Measurements from ENCODE around the gene RNPEPL1. TPM values are rescaled to one million over a fixed set of nuclear protein-coding genes. Genes with fewer than 3 reads are reported as not detected.
"Not testable (repeated sequence)": the region's sequence is repeated elsewhere in the genome, so short reads cannot be mapped to it uniquely, and the experiment has no call there.

Gene RNPEPL1
- total RNA-seq, 1 donor from 2014 or later = 40.5 TPM

DNA sequence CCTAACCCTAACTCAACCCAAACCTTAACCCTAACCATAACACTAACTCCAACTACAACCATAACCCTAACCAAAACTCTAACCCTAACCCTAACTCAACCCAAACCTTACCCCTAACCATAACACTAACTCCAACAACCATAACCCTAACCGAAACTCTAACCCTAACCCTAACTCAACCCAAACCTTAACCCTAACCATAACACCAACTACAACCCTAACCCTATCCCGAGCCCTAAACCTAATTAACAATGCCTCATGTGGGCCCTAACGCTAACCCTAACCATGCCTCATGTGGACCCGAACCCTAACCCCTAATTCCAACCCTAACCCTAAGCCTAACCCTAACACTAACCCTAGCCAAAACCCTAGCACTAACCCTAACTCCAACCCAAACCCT lies 45.5 kb downstream of the RNPEPL1 start:
- TF ChIP-seq, protein P1, sequence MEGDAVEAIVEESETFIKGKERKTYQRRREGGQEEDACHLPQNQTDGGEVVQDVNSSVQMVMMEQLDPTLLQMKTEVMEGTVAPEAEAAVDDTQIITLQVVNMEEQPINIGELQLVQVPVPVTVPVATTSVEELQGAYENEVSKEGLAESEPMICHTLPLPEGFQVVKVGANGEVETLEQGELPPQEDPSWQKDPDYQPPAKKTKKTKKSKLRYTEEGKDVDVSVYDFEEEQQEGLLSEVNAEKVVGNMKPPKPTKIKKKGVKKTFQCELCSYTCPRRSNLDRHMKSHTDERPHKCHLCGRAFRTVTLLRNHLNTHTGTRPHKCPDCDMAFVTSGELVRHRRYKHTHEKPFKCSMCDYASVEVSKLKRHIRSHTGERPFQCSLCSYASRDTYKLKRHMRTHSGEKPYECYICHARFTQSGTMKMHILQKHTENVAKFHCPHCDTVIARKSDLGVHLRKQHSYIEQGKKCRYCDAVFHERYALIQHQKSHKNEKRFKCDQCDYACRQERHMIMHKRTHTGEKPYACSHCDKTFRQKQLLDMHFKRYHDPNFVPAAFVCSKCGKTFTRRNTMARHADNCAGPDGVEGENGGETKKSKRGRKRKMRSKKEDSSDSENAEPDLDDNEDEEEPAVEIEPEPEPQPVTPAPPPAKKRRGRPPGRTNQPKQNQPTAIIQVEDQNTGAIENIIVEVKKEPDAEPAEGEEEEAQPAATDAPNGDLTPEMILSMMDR (conservative IDR thresholded peaks at IDR 0.05) = no peak
- Mint-ChIP-seq H3K9me3 (no peaks in the 10 kb centered on the region), H3K36me3 (peaks cover 16% of the 10 kb centered on the region), H3K4me3 (no peak overlapping the region), H3K27ac (no peak overlapping the region), H3K27me3 (no peaks in the 10 kb centered on the region), H3K4me1 (ENCODE audit: unreplicated experiment) (no peaks in the 10 kb centered on the region)
- no peak for DNase-seq (ENCODE audit: extremely low spot score, unreplicated experiment)

DNA sequence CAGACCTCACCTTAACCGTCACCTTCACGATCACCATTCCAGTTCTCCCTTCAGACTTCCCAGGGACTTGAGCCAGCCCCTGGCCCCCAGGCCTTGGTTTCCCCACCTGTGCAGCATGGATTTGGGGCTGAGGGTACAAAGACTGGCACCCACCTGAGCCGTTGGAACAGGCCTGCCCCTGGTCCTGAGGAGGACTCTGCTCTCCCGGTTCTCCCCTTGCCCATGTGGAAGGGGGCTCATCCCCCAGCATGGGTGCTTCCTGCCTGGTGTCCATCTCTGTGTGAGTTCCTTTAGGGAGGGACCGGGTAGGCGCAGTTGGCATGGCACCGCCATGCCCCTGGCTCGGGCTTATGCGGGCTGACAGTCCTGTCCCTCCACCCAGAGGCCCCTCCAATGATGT lies 46.1 kb downstream of the RNPEPL1 start:
- no peak overlapping the region for H3K27ac Mint-ChIP-seq
- no peaks in the 10 kb centered on the region for H3K9me3 Mint-ChIP-seq
- peaks cover 16% of the 10 kb centered on the region for H3K36me3 Mint-ChIP-seq
- H3K4me1 Mint-ChIP-seq (ENCODE audit: unreplicated experiment) = no peaks in the 10 kb centered on the region
- TF ChIP-seq, protein P1 (conservative IDR thresholded peaks at IDR 0.05) = no peak
- no peak for DNase-seq (ENCODE audit: extremely low spot score, unreplicated experiment)
- H3K4me3 Mint-ChIP-seq = no peak overlapping the region
- no peaks in the 10 kb centered on the region for H3K27me3 Mint-ChIP-seq

DNA sequence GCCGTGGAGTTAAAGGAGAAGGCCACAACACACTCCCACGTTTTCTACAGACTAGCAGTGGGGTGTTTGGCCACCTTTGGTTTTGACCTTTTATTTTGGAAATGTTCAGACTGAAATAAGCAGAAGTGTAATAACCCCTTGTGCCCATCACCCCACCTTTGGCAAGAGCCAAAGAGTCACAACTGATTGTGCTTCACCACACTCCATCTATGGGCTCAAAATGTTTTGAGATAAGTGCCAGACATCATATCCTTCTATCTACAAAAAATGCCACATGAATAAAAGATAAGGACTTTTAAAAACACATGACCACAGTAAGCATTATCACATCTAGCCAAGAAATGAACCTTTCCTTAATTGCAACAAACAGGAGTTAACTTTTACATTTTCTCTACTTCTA lies 47.1 kb downstream of the RNPEPL1 start:
- Mint-ChIP-seq H3K9me3 (no peaks in the 10 kb centered on the region), H3K27ac (no peak overlapping the region), H3K36me3 (peaks cover 16% of the 10 kb centered on the region), H3K27me3 (no peaks in the 10 kb centered on the region), H3K4me3 (no peak overlapping the region), H3K4me1 (ENCODE audit: unreplicated experiment) (no peaks in the 10 kb centered on the region)
- no peak for DNase-seq (ENCODE audit: extremely low spot score, unreplicated experiment)
- TF ChIP-seq, protein P1 (conservative IDR thresholded peaks at IDR 0.05) = no peak

DNA sequence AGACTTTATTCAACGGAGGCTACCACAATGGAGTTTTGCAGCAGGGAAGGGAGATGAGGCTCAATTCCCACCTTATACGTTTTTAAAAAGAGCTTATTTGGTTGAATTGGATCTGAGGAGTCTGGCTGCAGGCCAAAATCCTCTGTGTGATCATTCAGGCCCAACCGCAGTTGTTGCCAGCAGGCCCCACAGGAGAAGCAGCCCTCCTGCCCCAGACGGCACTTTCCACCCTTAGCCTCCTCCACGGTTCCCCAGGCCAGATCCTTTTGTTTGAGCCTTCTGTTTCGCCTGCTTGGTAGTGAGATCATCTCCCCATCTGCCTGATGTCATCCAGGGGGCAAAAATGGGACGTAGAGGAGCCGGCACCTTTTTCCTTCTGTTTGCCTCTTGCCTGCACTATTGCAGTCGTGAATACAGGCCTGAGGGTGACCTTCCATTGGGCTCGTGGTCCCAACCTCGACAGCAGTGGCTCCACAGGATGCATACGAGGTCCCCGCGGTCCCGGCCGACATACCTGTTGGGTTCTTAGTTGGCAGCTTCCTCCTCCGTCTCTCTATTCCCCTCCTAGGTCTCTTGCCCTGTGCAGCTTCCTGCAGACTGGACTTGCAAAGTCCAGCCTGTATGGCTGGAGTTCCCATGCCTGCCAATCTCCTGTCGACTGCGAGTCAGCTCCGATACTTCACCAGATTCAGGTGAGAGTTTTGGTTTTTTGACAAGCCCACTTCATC lies 47.7 kb downstream of the RNPEPL1 start:
- Mint-ChIP-seq H3K27ac (no peak overlapping the region), H3K9me3 (no peaks in the 10 kb centered on the region), H3K4me1 (ENCODE audit: unreplicated experiment) (no peaks in the 10 kb centered on the region), H3K36me3 (peaks cover 16% of the 10 kb centered on the region), H3K4me3 (no peak overlapping the region), H3K27me3 (no peaks in the 10 kb centered on the region)
- no peak for DNase-seq (ENCODE audit: extremely low spot score, unreplicated experiment)
- TF ChIP-seq, protein P1 (conservative IDR thresholded peaks at IDR 0.05) = no peak

- not testable (repeated sequence) for H3K4me3 Mint-ChIP-seq; H3K36me3 Mint-ChIP-seq; DNase-seq (ENCODE audit: extremely low spot score, unreplicated experiment); H3K27me3 Mint-ChIP-seq; H3K27ac Mint-ChIP-seq; H3K4me1 Mint-ChIP-seq (ENCODE audit: unreplicated experiment); H3K9me3 Mint-ChIP-seq
These were observed 48.8 kb downstream of the RNPEPL1 start for GRCh38 chr2:240616860-240617666.

GRCh38 chr2:240618776-240619175 lies 50.5 kb downstream of the RNPEPL1 start:
- H3K9me3 Mint-ChIP-seq = no peaks in the 10 kb centered on the region
- no peaks in the 10 kb centered on the region for H3K27me3 Mint-ChIP-seq
- peaks cover 8% of the 10 kb centered on the region for H3K36me3 Mint-ChIP-seq
- TF ChIP-seq, protein P1 (conservative IDR thresholded peaks at IDR 0.05) = no peak
- no peak for DNase-seq (ENCODE audit: extremely low spot score, unreplicated experiment)
- H3K4me1 Mint-ChIP-seq (ENCODE audit: unreplicated experiment) = peaks cover 4% of the 10 kb centered on the region
- H3K4me3 Mint-ChIP-seq = no peak overlapping the region
- no peak overlapping the region for H3K27ac Mint-ChIP-seq
